SJCRH30 (cell line): ENCODE measurements around the gene TNMD. TPM values are rescaled to one million over a fixed set of nuclear protein-coding genes. Genes with fewer than 3 reads are reported as not detected.

Experiments
- DNase-seq, 2 experiments: peaks; one replicate each; pipeline ENCODE4 v3.0.0-alpha.2; 2015 to 2020
- H3K27ac ChIP-seq: fragments of 250-450 bp; sonication (Bioruptor Pico); 2 replicates; pipeline ENCODE4 v1.5.1; 2020; ENCODE audit warnings: mild to moderate bottlenecking, moderate library complexity
- H3K27me3 ChIP-seq: fragments of 250-450 bp; sonication (Bioruptor Pico); 2 replicates; pipeline ENCODE4 v1.5.1; 2020; ENCODE audit warnings: mild to moderate bottlenecking, moderate library complexity
- H3K36me3 ChIP-seq: fragments of 250-450 bp; sonication (Bioruptor Pico); 2 replicates; pipeline ENCODE4 v1.5.1; 2020; ENCODE audit warnings: mild to moderate bottlenecking, moderate library complexity
- H3K4me1 ChIP-seq: fragments of 250-450 bp; sonication (Bioruptor Pico); 2 replicates; pipeline ENCODE4 v1.5.1; 2020; ENCODE audit warnings: mild to moderate bottlenecking, moderate library complexity
- H3K4me3 ChIP-seq: fragments of 250-450 bp; sonication (Bioruptor Pico); 2 replicates; pipeline ENCODE4 v1.5.1; 2020; ENCODE audit warnings: mild to moderate bottlenecking, moderate library complexity
- H3K9me3 ChIP-seq: fragments of 250-450 bp; sonication (Bioruptor Pico); replicated peaks from 2 replicates; pipeline ENCODE4 v1.5.1; 2020; ENCODE audit warnings: mild to moderate bottlenecking, moderate library complexity
- total RNA-seq: library from RNA; depleted of rRNA; stranded (reverse); fragments of >200 nt; shearing (Covaris generic); gene quantifications from 2 replicates; pipeline ENCODE4 v1.2.3, GENCODE V29; 2014

TNMD gene
- total RNA-seq, 1 experiment from 2014 or later = not detected

DNA sequence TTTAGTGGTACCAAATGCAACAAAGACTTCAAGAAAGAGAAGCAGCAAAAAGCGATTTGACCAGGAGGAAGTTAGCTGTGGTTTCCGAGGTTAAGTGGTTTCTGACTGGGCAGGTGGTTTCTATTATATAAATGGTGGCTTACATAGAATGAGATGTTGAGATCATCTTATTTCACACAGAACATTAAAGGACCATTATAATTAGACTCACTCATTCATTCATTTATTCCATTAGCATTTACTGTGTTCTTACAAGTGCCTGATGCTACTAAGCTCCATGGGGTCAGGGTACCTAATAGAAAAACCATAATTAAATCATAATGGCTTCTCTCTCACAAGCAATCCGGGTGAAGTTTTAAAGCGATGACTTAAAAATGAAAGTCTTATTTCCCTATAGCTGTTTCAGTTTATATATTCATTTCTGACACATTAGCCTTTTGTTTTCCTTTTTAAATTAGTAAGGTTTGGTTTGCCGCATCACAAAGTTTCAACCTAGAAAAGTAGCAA, 41.3 kb downstream of the TNMD start:
- Histone ChIP-seq H3K36me3 (peaks cover 3% of the 10 kb centered on the region; the same call in 1 of the 2 replicates), H3K9me3 (no peaks in the 10 kb centered on the region), H3K4me3 (no peak overlapping the region), H3K4me1 (peaks cover 11% of the 10 kb centered on the region; the same call in 1 of the 2 replicates), H3K27ac (no peak overlapping the region), H3K27me3 (no peaks in the 10 kb centered on the region)
- peak in 1 of 2 experiments; percentile 36 for DNase-seq

- Histone ChIP-seq H3K27me3 (no peaks in the 10 kb centered on the region), H3K4me1 (peaks cover 7% of the 10 kb centered on the region), H3K4me3 (no peak overlapping the region), H3K9me3 (no peaks in the 10 kb centered on the region), H3K36me3 (peaks cover 8% of the 10 kb centered on the region; the same call in 1 of the 2 replicates), H3K27ac (no peak overlapping the region)
- no peak for DNase-seq
These were observed 50.3 kb downstream of the TNMD start for GRCh38 chrX:100635040-100635439.

GRCh38 chrX:100635989-100636320, 51.2 kb downstream of the TNMD start:
- peak overlapping the region; percentile 76 for H3K27ac ChIP-seq
- H3K27me3 ChIP-seq = no peaks in the 10 kb centered on the region
- peaks cover 7% of the 10 kb centered on the region for H3K4me1 ChIP-seq
- H3K36me3 ChIP-seq = peaks cover 8% of the 10 kb centered on the region; the same call in 1 of the 2 replicates
- DNase-seq = no peak
- peak overlapping the region; percentile 85 for H3K4me3 ChIP-seq
- no peaks in the 10 kb centered on the region for H3K9me3 ChIP-seq

DNA sequence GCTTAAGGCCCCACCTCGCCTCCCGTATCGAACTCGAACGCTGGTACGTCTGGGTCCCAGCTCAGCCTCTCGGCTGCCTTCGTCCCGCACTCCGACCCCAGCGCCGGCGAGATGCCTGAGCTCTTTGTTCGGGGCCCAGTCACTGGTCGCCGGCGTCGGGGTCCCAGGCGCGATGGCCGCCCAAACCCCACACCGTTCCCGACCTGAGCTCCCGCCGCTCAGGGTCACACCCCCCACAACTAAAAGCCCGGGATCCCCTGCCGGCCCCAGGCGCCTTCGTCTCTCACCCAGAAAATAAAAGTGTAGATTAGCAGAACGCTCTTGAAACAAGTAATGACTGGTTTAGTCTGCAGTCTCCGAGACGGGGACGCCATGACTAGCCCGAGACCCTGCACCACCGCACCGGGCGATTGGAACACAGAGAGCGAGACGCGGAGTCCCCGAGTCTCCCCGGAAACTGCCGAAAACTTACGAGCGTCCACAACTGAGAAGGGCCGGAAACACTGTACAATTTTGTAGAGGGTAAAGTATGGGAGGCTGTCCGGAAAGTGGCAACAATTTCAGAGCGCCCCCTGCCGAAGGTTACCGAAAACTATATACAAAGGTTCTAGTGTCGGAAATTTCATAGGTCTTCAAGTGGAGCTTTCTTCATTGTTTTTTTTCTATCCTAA, 51.7 kb downstream of the TNMD start, which contains the start of gene TSPAN6:
TSS of gene TSPAN6 (minus strand) at position 486 of the 671 bp plus-strand sequence. CDS start at position 374, 112 bp downstream.
- peaks cover 7% of the 10 kb centered on the region for H3K4me1 ChIP-seq
- no peaks in the 10 kb centered on the region for H3K9me3 ChIP-seq
- H3K27ac ChIP-seq = peak within 1 kb of the TSS; percentile 76
- H3K36me3 ChIP-seq = peaks cover 8% of the 10 kb centered on the region; the same call in 1 of the 2 replicates
- peak within 1 kb of the TSS; percentile 85 for H3K4me3 ChIP-seq
- no peaks in the 10 kb centered on the region for H3K27me3 ChIP-seq
- DNase-seq = peak; percentile 89 to 96

GRCh38 chrX:100642290-100642689, 57.6 kb downstream of the TNMD start:
- H3K4me3 ChIP-seq = no peak overlapping the region
- peaks cover 31% of the 10 kb centered on the region for H3K4me1 ChIP-seq
- no peak for DNase-seq
- no peak overlapping the region for H3K27ac ChIP-seq
- no peaks in the 10 kb centered on the region for H3K9me3 ChIP-seq
- H3K36me3 ChIP-seq = no peaks in the 10 kb centered on the region
- H3K27me3 ChIP-seq = no peaks in the 10 kb centered on the region

GRCh38 chrX:100643212-100643611, 58.5 kb downstream of the TNMD start:
- Histone ChIP-seq H3K4me1 (peaks cover 36% of the 10 kb centered on the region), H3K9me3 (no peaks in the 10 kb centered on the region), H3K36me3 (no peaks in the 10 kb centered on the region), H3K4me3 (no peak overlapping the region), H3K27me3 (no peaks in the 10 kb centered on the region), H3K27ac (no peak overlapping the region)
- DNase-seq = no peak

DNA sequence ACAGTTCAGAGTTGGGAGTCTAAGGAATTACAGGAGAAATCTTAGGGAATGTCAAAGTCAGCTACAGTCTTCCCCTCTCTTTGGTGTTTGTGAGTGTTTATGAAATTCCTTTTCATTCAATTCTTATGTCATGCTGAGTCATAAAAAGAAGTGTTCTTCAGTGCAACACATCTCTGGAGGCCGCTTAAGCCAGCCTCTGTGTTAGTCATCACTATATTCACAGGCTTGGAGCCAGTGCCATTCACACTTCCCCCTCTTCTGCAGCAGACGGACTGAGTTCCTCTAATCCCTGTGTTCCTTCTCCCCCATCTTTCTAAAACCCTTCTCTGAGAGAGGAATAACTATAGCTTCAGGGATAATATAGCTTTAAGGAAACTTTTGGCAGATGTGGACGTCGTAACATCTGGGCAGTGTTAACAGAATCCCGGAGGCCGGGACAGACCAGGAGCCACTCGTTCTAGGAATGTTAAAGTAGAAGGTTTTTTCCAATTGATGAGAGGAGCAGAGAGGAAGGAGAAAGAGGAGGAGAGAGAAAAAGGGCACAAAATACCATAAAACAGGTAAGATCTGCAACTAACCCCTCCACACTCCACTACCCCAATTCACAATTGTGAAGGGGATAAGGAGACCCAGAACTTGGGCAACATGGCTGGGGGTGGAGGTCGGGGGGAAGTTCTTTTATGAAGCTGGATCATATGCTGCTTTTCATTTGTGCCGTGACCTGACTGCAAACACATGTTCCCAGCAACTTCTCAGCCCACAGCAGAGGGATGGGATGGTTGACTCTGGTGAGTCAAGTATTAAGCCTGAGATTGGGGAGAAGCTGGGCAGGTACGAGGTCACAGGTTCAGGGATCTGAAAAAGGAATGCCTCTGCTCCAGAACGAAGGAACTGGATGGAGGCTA, 59.5 kb downstream of the TNMD start, which contains the start of gene SRPX2:
TSS of gene SRPX2 (plus strand) at position 244 of the 905 bp plus-strand sequence. CDS start 2,124 bp downstream, outside the sequence.
- Histone ChIP-seq H3K27ac (no peak within 1 kb of the TSS; the same call in 1 of the 2 replicates), H3K4me1 (peaks cover 46% of the 10 kb centered on the region)
- peak; percentile 35 to 48 for DNase-seq

GRCh38 chrX:100645106-100645505, 60.4 kb downstream of the TNMD start:
- H3K27me3 ChIP-seq = no peaks in the 10 kb centered on the region
- peaks cover 54% of the 10 kb centered on the region for H3K4me1 ChIP-seq
- H3K9me3 ChIP-seq = no peaks in the 10 kb centered on the region
- H3K36me3 ChIP-seq = no peaks in the 10 kb centered on the region
- DNase-seq = no peak
- H3K4me3 ChIP-seq = no peak overlapping the region
- no peak overlapping the region for H3K27ac ChIP-seq

More for the DNA sequence above, 59.5 kb downstream of the TNMD start, which contains the start of gene SRPX2:
- Histone ChIP-seq H3K4me3 (no peak within 1 kb of the TSS), H3K36me3 (no peaks in the 10 kb centered on the region), H3K27me3 (no peaks in the 10 kb centered on the region), H3K9me3 (no peaks in the 10 kb centered on the region)

DNA sequence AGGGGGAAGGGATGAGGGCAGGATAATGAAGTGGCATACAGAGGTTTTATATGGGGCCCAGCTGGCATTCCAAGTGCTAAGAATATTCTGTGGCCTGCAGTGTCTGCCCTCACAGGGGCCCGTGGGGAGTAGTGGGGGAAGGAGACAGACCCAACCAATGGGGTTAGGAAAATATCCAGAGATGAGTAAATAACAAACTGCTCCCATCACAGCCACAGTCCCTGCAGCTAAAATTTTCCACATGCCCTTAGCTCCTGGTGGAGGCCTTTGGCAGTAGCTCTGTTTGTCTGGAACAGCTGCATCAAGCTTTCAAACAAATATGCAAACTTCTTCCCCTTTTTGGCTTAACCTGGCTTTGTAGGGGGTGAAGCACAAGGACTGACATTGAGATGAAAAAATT, 62.4 kb downstream of the TNMD start:
- no peak overlapping the region for H3K4me3 ChIP-seq
- peak overlapping the region; percentile 52 for H3K27ac ChIP-seq
- H3K4me1 ChIP-seq = peaks cover 54% of the 10 kb centered on the region
- H3K27me3 ChIP-seq = no peaks in the 10 kb centered on the region
- peak; percentile 65 to 73 for DNase-seq
- H3K9me3 ChIP-seq = no peaks in the 10 kb centered on the region
- no peaks in the 10 kb centered on the region for H3K36me3 ChIP-seq

DNA sequence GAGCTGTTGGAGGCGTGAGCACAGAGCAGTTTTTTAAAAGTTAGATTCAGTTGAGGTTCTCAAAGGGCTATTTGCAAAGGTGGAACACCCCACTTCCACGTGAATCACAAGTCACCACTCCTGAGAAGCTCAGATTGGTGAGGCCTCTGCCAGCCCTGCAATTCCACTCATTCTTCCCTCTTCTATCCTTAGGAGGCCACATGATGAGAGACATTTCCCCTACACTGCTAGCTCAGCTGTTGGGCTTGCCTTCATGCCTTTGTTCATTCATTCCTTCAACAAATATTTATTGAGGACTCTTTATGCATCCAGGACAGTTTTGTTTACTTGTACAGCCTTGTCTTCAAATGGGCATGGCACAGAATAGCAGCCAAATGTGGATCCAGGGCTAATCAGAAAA, 63.0 kb downstream of the TNMD start:
- Histone ChIP-seq H3K27me3 (no peaks in the 10 kb centered on the region), H3K36me3 (no peaks in the 10 kb centered on the region), H3K4me1 (peaks cover 54% of the 10 kb centered on the region), H3K4me3 (no peak overlapping the region), H3K9me3 (no peaks in the 10 kb centered on the region), H3K27ac (peak overlapping the region; percentile 52)
- DNase-seq = peak in 1 of 2 experiments; percentile 23

GRCh38 chrX:100648458-100649417, 64.0 kb downstream of the TNMD start:
- Histone ChIP-seq H3K4me3 (peak overlapping the region; percentile 24), H3K27me3 (no peaks in the 10 kb centered on the region), H3K9me3 (no peaks in the 10 kb centered on the region), H3K27ac (peak overlapping the region; percentile 61), H3K36me3 (no peaks in the 10 kb centered on the region), H3K4me1 (peaks cover 51% of the 10 kb centered on the region)
- DNase-seq = peak; percentile 41 to 67
